Epithelial cell of prostate (primary cell): Measurements from ENCODE around the gene ART5.
"Not testable (repeated sequence)": the region's sequence is repeated elsewhere in the genome, so short reads cannot be mapped to it uniquely, and the experiment has no call there.

Source experiments
- DNase-seq: peaks from one replicate; pipeline ENCODE4 v3.0.0-alpha.2; 2011; ENCODE audit warnings: low read depth, low spot score
- H3K27ac ChIP-seq: fragments of 450-650 bp; 2 replicates; pipeline ENCODE4 v1.5.1; 2017; ENCODE audit warnings: mild to moderate bottlenecking

Gene ART5

DNA sequence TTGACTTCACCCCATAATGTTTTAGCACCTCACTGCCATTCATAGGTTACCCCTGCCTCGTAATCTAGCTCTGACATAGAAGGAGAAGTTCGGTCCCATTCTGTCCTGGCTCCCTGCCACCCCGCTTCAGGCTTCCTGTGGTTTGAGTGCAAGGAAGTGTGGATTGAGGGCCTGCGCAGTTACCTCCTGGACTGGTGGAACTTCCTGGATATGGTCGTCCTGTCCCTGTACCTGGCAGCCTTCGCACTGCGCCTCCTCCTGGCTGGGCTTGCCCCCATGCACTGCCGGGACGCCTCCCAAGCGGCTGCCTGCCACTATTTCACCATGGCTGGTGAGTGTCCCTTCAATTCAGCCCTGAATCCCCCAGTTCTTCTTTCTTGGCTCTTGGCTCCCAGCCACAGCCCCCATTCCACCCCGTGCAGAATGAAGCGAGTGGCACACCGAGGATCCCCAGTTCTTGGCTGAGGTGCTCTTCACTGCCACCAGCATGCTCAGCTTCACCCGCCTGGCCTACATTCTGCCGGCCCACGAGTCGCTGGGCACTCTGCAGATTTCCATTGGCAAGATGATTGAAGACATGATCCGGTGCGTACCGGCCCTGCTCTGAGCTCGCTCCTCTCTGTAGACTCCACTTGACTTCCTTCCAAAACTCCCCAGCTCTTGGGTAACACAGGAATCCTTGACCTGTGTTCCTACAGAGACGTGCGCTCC, 15.4 kb downstream of the ART5 start:
- H3K27ac ChIP-seq, result no peak overlapping the region
- no peak for DNase-seq

DNA sequence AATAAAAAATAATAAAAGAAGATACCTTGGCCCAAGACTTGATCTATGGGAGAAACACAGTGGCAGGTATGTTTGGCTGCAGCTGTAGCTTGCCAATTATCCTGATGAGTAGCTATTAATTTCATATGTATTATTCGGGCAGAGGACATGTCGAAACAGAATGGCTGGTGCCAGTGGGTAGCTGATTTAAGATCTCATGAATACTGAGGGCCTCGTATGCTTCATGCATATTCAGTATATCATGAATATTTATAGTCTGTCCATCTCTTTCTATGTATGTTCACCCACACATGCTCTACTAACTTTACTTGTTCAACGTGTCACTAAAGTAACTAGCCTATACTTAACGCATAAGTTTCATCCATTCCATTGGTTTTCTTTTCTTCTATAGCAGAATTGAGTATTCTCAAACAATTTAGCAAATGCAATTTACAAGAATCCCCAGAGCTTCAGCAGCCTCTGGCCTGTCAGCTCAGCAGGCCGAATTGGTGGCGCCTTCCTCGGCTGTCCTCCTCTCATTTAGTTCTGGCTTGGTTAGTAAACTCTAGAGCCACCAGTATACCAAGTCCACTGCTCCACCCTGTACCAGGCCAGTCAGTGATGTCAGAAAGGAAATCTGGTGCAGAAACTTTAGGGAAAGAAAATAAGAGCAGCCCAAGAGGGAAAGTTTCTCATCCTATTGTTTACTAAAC, 17.9 kb downstream of the ART5 start:
- DNase-seq, result no peak
- no peak overlapping the region for H3K27ac ChIP-seq

DNA sequence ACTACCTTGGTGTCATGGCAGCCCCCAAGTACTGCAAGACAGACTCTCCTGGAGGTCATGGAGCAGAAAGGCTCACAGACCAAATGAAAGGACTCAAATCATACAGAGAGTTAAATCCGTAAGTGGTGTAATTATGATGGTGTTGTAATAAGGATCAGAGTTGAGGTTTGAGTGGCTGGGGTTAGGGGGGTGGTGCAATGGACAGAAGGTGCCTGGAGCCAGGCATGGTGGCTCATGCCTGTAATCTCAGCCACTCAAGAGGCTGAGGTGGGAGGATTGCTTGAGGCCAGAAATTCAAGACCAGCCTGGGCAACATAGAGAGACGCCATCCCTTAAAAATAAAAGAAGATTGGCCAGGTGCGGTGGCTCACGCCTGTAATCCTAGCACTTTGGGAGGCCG, 18.7 kb downstream of the ART5 start:
- DNase-seq, result no peak
- no peak overlapping the region for H3K27ac ChIP-seq

DNA sequence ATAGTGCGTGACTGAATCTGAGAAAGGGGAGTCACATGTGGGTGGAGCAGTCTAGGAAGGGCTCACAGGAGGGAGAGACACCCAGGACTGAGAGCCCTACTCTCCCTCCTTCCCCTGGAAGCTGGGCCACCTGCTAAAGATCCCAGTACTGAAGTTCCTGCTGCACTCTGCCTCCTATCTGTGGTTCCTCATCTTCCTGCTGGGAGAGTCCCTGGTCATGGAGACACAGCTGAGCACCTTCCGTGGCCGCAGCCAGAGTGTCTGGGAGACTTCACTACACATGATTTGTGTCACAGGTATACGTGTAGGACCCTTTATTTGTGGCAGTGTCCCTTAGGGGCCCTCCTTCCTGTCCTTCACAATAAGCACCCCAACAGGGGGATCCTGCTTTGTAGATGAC, 19.3 kb downstream of the ART5 start:
- no peak for DNase-seq
- H3K27ac ChIP-seq, result no peak overlapping the region

DNA sequence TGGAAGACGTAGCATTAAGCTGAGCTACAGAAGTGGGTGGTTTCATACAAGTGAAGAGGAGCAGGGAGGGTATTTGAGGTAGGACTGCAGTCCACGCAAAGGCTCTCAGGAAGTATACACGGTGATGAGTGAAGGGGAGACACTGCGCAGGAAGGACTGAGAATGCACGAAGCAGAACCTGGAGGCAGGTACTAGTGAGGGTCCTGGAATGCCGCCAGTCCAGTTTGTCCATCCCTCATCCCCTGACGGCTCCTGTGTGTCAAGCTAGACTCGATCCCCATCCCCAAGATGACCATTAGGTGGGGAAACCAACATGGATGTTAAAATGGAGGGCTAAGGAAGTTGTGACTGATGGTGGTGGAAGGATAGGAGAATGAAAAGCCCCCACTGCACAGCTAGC, 23.8 kb downstream of the ART5 start:
- DNase-seq, result no peak
- no peak overlapping the region for H3K27ac ChIP-seq

DNA sequence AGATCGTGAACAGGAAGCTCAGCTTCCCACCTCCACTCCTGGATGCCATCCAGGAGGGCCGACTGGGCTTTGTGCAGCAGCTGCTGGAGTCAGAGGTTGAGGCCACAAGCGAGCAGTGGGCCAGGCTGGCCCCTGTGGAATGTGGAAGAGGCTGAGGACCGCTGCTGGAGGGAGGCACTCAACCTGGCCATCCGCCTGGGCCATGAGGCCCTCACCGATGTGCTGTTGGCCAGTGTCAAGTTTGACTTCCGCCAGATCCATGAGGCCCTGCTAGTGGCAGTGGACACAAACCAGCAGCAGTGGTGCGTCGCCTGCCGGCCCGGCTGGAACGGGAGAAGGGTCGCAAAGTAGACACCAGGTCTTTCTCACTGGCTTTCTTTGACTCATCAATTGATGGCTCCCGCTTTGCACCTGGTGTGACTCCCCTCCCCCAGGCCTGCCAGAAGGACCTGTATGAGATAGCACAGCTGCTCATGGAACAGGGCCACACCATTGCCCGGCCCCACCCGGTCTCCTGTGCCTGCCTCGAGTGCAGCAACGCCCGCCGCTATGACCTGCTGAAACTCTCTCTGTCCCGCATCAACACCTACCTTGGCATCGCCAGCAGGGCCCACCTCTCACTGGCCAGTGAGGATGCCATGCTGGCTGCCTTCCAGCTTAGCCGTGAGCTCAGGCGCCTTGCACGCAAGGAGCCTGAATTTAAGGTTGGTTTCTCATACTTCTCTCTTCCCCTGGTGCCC, 24.9 kb downstream of the ART5 start:
- DNase-seq, result no peak
- H3K27ac ChIP-seq, result no peak overlapping the region

DNA sequence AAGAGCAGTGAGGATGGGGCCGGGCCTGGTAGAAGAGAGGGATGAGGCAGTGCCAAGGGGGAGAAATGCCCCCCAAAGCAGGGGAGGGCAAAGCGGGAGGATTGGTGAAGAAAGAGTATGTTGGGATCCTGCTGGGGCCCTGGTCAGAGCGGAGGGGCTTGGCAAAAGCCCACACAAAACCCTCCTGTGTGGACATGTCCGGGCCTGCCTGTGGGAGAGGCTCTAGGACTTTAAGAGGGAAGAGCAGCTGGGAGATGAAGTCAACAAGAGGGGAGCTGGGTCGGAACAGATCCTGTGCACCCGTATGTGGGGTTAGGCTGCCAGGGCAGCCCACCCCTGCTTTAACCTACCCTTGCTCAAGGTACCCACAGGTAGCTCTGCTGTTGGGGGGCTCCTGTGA, 25.8 kb downstream of the ART5 start:
- H3K27ac ChIP-seq, result no peak overlapping the region

DNA sequence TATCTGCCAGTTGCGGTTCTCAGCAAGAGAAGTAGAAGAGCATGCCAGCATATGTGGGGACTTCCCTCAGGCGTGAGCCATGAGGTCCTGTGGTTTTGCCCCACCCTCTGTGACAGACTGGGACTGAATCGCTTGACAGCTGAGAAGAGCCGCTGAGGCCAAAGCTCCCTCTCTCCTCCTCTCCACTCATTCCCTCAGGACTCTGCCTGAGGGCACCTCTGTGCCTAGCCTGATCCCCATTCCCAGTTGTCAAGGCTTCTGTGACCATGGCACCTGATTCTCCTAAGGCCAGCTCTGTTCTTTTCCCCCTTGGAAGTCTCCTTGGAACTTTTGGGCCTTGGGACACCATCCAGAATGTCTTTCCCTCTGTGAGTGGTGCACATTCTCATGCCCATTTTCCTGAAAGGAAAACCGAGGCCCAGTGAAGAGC, 27.0 kb downstream of the ART5 start:
- no peak overlapping the region for H3K27ac ChIP-seq
- DNase-seq, result peak; percentile 14

More for the DNA sequence above, 25.8 kb downstream of the ART5 start:
- no peak for DNase-seq

DNA sequence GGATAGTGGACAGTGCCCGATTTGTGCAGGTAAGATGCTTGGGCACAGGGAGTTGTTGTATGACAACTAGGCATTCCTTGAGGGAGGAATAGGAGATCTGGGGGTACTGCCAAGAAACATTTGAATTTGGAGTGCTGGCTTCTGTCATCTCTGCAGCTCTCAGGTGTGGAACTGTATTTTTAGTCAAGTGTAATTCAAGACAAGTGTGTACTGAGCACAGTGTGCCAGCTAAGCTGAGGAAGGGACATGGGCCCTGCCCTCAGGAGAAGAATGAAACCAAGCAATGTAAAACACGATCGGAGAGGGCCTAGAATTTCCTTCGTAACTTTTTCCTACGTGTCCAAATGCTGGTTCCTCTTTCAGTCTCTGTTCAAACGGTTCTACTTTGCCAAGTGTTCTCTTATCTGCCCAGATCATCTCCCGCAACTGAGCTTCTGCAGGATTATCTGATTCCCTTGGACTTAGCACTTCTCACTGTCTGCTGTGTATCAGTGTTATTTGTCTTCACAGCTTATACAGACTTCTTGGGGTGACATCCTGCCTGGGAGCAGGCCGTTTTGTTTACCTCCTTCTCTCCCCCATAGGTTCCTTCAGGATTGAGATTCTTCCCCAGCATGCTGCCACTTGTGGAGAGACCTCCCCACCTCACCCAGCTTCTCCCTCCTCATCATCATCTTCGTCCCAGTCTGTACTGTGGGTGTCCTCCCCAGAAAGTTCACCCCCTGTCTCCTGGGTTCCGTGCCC, 27.6 kb downstream of the ART5 start:
- DNase-seq, result no peak
- no peak overlapping the region for H3K27ac ChIP-seq

DNA sequence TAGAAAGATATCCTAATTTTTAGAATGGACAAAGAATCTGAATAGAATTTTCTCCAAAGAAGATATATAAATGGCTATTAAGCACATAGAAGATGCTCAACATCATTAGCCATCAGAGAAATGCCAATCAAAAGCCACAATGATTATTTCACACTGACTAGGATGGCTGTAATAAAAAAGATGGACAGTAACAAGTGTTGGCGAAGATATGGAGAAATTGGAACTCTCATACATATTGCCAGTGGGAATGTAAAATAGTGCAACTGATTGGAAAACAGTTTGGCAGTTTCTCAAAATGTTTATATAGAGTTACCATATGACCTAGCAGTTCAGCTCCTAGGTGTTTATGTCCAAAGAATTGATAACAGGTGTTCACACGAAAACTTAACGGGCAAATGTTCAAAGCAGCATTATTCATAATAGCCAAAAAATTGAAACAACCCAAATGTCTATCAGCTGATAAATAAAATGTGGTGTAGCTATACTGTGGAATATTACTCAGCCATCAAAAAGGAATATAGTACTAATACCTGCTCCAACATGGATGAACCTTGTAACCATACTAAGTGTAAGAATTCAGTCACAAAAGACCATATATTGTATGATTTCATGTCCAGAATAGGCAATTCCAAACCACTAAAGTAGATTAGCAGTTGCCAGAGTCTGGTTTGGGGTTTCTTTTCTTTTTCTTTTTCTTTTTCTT, 29.7 kb downstream of the ART5 start:
- DNase-seq, result no peak
- H3K27ac ChIP-seq, result no peak overlapping the region

DNA sequence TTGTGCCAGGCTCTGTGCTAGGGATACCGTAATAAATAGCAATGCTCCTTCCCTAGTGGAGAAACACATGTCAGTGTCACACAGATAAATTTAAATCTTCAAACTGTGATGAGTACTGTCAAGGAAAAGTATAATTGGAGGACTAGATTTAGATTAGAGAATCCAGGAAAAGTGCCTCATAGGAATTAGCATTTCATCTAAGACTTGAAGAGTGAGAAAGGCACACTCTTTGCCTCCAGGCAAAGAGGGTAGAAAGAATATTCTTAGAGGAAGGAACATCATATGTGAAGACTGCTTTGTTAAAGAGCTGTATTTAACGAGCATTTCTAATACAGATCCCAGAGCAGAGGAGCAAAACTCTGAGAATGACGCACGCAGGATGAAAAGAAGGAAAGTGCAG, 30.9 kb downstream of the ART5 start:
- no peak for DNase-seq
- no peak overlapping the region for H3K27ac ChIP-seq

DNA sequence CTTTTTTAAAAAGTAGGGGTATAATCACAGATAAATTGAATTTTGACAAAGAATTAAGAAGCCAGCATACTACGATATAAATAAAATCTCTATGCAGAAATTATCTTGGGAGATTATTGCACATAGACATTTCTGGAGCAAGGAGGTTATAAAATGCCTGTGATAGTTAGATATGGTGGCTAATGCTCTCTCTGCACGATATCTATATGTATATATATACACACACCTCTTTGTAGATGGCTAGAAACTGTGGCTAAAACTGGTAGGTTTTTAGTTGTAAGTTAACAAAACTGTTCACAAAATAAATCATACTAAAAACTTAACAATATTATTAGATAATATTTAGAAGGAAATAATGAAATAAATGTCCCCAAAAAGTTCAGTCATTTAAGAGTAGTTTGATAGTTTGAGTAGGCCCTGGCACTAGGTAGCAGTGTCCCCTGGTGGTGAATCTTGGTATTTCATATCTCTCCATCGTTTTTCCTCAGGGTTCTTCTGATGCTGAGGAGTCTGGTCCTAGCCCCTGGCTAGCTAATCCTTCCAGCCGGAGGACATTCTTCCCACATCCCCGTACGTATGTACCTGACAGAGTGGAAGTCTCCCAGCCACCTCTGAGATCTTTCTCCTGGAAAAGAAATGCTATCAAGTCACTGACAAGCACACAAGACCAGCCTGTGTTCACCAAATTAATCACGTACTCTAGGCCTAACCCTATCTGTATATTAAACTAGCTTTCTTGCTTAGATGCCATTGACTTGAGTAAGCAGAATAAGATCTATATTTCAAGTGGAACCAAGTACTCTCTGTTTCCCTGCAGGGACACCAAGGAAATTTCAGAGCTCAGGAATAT, 32.2 kb downstream of the ART5 start:
- DNase-seq, result no peak
- no peak overlapping the region for H3K27ac ChIP-seq

DNA sequence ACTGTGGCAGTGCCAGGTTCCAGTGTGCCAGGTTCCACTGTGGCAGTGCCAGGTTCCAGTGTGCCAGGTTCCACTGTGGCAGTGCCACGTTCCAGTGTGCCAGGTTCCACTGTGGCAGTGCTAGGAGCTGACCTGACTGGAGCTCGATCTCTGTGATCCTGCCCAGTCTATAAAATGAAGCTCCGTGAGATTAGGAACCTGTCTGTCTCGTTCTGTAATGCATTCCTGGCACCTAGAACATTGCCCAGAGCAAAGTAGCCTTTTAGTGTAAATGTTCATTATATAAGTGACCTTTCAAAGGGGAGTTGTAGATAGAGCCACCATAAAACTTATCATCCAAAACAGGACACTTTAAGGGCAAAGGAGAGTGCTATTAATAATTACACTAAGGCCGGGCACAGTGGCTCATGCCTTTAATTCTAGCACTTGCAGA, 36.0 kb downstream of the ART5 start:
- H3K27ac ChIP-seq, result no peak overlapping the region
- DNase-seq, result no peak

DNA sequence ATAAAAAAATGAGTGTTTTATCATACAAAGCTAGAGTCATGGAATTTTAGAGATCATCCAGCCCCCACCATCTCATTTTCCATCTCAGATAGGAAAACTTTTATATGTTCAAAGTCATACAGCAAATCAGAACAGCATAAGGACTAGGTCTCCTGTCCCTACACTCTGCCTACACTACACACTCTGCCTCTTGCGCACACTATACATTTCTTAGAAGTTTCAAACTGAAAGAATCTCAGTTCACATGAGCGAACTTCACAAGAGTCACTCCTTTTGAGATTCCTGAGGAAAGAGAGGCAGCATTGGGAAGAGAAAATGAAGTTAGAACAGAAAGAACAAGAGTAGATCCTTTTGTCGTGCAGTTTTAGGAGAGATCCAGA, 36.5 kb downstream of the ART5 start:
- no peak for DNase-seq
- no peak overlapping the region for H3K27ac ChIP-seq

DNA sequence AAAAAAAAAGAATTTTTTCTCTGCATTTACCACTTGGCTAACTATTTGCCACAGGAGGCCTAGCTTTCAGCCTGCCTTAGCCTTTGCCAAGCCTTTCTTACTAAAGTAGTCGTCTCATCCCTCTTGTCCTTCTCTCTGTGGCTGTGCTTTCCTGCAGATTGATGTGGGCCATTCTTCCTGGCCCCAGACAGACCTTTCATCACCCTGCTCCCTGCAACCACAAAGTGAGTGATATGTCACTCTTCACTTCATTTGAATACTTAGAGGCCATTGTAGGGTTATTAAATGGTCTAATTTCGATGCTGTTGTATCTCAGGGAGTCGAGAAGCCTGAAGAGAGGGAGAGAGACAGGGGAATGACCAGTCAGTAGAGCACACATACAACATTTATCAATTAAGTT, 37.6 kb downstream of the ART5 start:
- H3K27ac ChIP-seq, result no peak overlapping the region
- no peak for DNase-seq

DNA sequence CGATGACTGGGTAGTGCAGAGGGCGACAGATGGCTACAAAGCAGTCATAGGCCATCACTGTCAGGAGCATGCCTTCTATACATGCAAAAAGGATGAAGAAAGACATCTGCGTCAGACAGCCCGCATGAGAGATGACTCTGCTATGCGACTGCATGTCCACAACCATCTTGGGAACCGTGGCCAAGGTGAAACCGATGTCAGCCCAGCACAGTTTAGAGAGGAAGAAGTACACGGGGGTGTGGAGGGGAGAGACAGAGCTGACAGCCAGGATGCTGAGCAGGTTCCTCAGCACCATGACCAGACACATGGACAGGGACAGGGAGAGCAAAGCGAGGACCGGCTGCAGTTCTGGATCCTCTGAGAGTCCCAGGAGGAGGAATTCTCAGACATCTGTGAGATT, 41.6 kb downstream of the ART5 start:
- not testable (repeated sequence) for H3K27ac ChIP-seq, DNase-seq

DNA sequence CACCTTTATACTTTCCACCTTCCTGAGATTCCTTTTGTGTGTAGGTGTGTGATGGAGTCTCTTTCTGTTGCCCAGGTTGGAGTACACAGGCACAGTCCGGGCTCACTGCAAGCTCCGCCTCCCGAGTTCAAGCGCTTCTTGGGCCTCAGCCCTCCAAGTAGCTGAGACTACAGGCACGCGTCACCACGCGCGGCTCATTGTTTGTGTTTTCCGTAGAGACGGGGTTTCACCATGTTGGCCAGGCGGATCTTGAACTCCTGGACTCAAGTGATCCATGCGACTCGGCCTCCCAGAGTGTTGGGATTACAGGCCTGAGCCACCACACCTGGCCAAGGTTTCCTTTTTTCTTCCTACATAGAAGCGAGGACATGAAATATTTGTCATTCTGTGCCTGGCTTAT, 44.0 kb downstream of the ART5 start:
- DNase-seq, result not testable (repeated sequence)

DNA sequence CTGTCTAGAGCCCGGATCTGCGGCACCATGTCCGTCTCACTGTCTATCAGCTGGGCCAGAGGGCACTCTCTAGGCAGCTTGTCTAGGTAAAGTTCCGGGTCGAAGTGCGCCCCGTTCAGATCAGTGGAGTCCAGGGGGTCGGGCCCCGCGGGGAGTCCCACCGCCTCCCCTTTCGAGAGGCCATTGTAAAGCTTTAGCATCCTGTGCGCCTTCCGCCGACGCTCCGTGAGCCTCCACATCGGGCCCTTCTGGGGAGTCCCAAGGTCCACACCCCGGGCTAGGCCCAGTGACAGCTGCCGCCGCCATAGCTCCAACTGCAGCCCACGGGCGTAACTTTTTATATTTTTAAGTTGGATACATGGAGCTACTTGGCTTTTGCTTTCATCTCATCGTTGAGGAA, 50.5 kb downstream of the ART5 start:
- DNase-seq, H3K27ac ChIP-seq: not testable (repeated sequence)

More for the DNA sequence above, 44.0 kb downstream of the ART5 start:
- H3K27ac ChIP-seq, result not testable (repeated sequence)

DNA sequence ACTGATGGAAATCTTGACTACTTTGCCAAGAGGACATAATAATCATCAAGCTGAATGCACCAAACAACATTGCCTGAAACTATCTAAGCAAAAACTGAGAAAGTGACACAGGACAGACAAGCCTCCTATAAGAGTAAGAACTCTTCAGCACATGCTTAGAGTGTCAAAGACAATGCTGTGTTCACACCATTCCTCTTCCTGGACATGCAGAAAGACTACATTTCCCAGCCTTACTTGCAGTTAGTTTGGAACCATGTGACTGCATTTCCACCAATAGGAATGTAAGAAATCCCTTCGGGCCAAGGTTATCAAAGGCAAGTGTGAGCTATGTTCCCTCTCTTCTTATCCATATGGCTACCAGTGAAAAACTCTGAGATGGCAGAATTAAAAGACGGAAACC, 51.6 kb downstream of the ART5 start:
- not testable (repeated sequence) for H3K27ac ChIP-seq, DNase-seq
